ENCODE data around the gene ZNF385B.

DNA sequence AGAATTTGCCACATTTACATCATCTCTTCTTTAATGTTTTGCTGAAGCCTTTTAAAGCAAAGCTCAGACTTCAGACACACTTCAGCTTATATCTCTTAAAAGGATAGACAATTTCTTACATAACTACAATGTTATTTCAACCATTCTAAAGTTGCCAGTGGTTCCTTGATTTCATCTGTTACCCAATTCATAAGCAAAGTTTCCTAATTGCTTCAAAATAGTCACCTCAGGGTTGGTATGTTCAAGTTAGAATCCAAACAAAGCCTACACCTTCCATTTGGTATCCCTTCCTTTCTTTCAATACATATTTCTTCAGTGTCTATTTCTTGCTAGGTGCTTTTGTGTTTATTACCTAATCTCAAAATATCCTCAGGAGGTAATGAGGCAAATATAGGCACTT is 60.6 kb downstream of the ZNF385B start:
- no peak for TF ChIP-seq POLR2A (IDR thresholded peaks at IDR 0.05)
- TF ChIP-seq, protein P1, sequence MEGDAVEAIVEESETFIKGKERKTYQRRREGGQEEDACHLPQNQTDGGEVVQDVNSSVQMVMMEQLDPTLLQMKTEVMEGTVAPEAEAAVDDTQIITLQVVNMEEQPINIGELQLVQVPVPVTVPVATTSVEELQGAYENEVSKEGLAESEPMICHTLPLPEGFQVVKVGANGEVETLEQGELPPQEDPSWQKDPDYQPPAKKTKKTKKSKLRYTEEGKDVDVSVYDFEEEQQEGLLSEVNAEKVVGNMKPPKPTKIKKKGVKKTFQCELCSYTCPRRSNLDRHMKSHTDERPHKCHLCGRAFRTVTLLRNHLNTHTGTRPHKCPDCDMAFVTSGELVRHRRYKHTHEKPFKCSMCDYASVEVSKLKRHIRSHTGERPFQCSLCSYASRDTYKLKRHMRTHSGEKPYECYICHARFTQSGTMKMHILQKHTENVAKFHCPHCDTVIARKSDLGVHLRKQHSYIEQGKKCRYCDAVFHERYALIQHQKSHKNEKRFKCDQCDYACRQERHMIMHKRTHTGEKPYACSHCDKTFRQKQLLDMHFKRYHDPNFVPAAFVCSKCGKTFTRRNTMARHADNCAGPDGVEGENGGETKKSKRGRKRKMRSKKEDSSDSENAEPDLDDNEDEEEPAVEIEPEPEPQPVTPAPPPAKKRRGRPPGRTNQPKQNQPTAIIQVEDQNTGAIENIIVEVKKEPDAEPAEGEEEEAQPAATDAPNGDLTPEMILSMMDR (IDR thresholded peaks at IDR 0.05): no peak

Data from Peyer's patch (tissue), 4 donors.